Thyroid gland (tissue), 4 donors: ENCODE measurements around the gene ANO7.

ENCODE experiments used
- CTCF ChIP-seq, 6 experiments: fragments of 200-600 bp in 3 of 6; fragments of 450-650 bp in 3 of 6; sonication (generic) in 3 of 6; IDR thresholded peaks; one replicate each; pipeline ENCODE4 v1.5.1; 2016 to 2019; ENCODE audit warnings: antibody characterized with exemption in 6 of 6, mild to moderate bottlenecking in 2 of 6, inconsistent platforms in 1 of 6, moderate library complexity in 1 of 6
- POLR2A ChIP-seq, 2 donors: fragments of 450-650 bp; IDR thresholded peaks; one replicate each; pipeline ENCODE4 v1.6.1; 2017; ENCODE audit warnings: antibody characterized with exemption in 2 of 2, mild to moderate bottlenecking in 2 of 2, moderate library complexity in 1 of 2

- TF ChIP-seq POLR2A (IDR thresholded peaks at IDR 0.05) (no peak), CTCF (IDR thresholded peaks at IDR 0.05) (no peak)
Measured at GRCh38 chr2:241180495-241180894, 8.0 kb upstream of the ANO7 start.
